Gastrocnemius medialis (tissue), 4 donors: ENCODE results near the gene LEMD2. TPM values are rescaled to one million over a fixed set of nuclear protein-coding genes. Genes with fewer than 3 reads are reported as not detected.

Experiments used
- ATAC-seq, 2 donors: fragments of 150-250 bp; one replicate each; pipeline ENCODE4 v1.9.1; 2016
- DNase-seq, 2 donors: peaks; one replicate each; pipeline ENCODE4 v3.0.0-alpha.2; 2019
- H3K27ac ChIP-seq, 4 donors: fragments of 200-600 bp; sonication (generic); 1 replicate in 1 of 4; 2 replicates in 3 of 4; pipeline ENCODE4 v1.5.1; 2016 to 2018; ENCODE audit warnings: mild to moderate bottlenecking in 2 of 4, moderate library complexity in 1 of 4
- H3K27me3 ChIP-seq, 3 donors: fragments of 200-600 bp; sonication (generic) in 2 of 3; 1 replicate in 1 of 3; 2 replicates in 2 of 3; pipeline versions ENCODE4 v1.5.1 to v1.6.0; 2016 to 2019; ENCODE audit warnings: mild to moderate bottlenecking in 1 of 3, moderate library complexity in 1 of 3
- H3K36me3 ChIP-seq, 2 donors: fragments of 200-600 bp; sonication (generic) in 1 of 2; one replicate each; pipeline ENCODE4 v1.5.1; 2017 to 2018
- H3K4me1 ChIP-seq, 2 donors: fragments of 200-600 bp; sonication (generic) in 1 of 2; one replicate each; pipeline ENCODE4 v1.5.1; 2016 to 2017; ENCODE audit warnings: mild to moderate bottlenecking in 2 of 2
- H3K4me3 ChIP-seq, 4 donors: fragments of 200-600 bp; sonication (generic) in 3 of 4; 1 replicate in 1 of 4; 2 replicates in 3 of 4; pipeline ENCODE4 v1.5.1; 2016 to 2019; ENCODE audit warnings: mild to moderate bottlenecking in 2 of 4
- H3K9me3 ChIP-seq, 3 donors: fragments of 200-600 bp; sonication (generic) in 2 of 3; 1 replicate in 1 of 3; 2 replicates in 2 of 3; pipeline ENCODE4 v1.5.1; 2016 to 2019
- CTCF ChIP-seq, 5 experiments: fragments of 450-650 bp in 3 of 5; fragments of 200-600 bp in 2 of 5; sonication (generic) in 2 of 5; IDR thresholded peaks in 4 of 5; conservative IDR thresholded peaks in 1 of 5; 1 replicate in 4 of 5; 2 replicates in 1 of 5; pipeline ENCODE4 v1.5.1; 2016 to 2019; ENCODE audit warnings: antibody characterized with exemption in 5 of 5, mild to moderate bottlenecking in 3 of 5, moderate library complexity in 3 of 5
- POLR2A ChIP-seq, 2 donors: fragments of 450-650 bp; IDR thresholded peaks; one replicate each; pipeline ENCODE4 v1.6.1; 2017; ENCODE audit warnings: antibody characterized with exemption in 2 of 2, mild to moderate bottlenecking in 2 of 2, moderate library complexity in 2 of 2
- in situ Hi-C, 4 donors: fragments of 200-750 bp; cut with MboI; loops; one replicate each; pipeline versions ENCODE4 v1.15.0 to v1.8.0; 2017; ENCODE audit warnings: low sequenced_read_pairs in 4 of 4
- intact Hi-C: fragments of 100-400 bp; cut with DNase I; formaldehyde crosslinking; loops from one replicate; pipeline ENCODE4 v1.15.1; 2023; ENCODE audit warnings: low total_unique reads
- total RNA-seq, 4 donors: library from RNA; depleted of rRNA; stranded (reverse); fragments of >200 nt; gene quantifications; one replicate each; pipeline versions ENCODE4 v1.1.0 to v1.2.3, GENCODE V29; 2016

LEMD2 gene
- total RNA-seq, 4 donors from 2014 or later, result 34.1 to 39.1 (median 38.1) TPM

- ATAC-seq, result no peak
- Histone ChIP-seq H3K4me3 (no peak overlapping the region), H3K4me1 (peaks cover 26 to 34% of the 10 kb centered on the region in 2 donors), H3K9me3 (no peaks in the 10 kb centered on the region), H3K27ac (peak overlapping the region; percentile 98 to 100 (median 100)), H3K36me3 (no peaks in the 10 kb centered on the region), H3K27me3 (no peaks in the 10 kb centered on the region)
- in situ Hi-C loops, result loop anchor here in 1 of 4 donors (25.0 kb wide), 1 partner anchor 410 kb away; no protein-coding TSS in a partner anchor
- intact Hi-C loops, result loop anchor here (1.0 kb wide), 1 partner anchor 33 kb away; no protein-coding TSS in a partner anchor
- TF ChIP-seq CTCF (IDR thresholded peaks at IDR 0.05 in 4 of 5, conservative IDR thresholded peaks at IDR 0.05 in 1 of 5) (no peak), POLR2A (IDR thresholded peaks at IDR 0.05) (no peak)
- peak in 1 of 2 donors; percentile 53 for DNase-seq
Observed at GRCh38 chr6:33751771-33752645, 36.9 kb downstream of the LEMD2 start.

- peaks cover 22 to 33% of the 10 kb centered on the region in 2 donors for H3K4me1 ChIP-seq
- H3K36me3 ChIP-seq, result peaks cover 0 to 4% of the 10 kb centered on the region in 2 donors
- peak overlapping the region; percentile 34 to 88 (median 66) for H3K4me3 ChIP-seq
- ATAC-seq, result peak; percentile 45 to 53
- in situ Hi-C loops (loop anchor here in 1 of 4 donors (25.0 kb wide), 1 partner anchor 412 kb away; no protein-coding TSS in a partner anchor), intact Hi-C loops (loop anchor here (1.0 kb wide), 2 partner anchors 20 to 527 kb away; no protein-coding TSS in a partner anchor)
- peak; percentile 96 to 99 for DNase-seq
- peak in 1 of 2 donors; percentile 47 for TF ChIP-seq POLR2A (IDR thresholded peaks at IDR 0.05)
- peak in 1 of 5 experiments; percentile 33 for TF ChIP-seq CTCF (IDR thresholded peaks at IDR 0.05 in 4 of 5, conservative IDR thresholded peaks at IDR 0.05 in 1 of 5)
- H3K9me3 ChIP-seq, result no peaks in the 10 kb centered on the region
- peak overlapping the region; percentile 98 to 100 (median 100) for H3K27ac ChIP-seq
- no peaks in the 10 kb centered on the region for H3K27me3 ChIP-seq
Observed at GRCh38 chr6:33750244-33750991, 38.5 kb downstream of the LEMD2 start.

- Histone ChIP-seq H3K27me3 (no peaks in the 10 kb centered on the region), H3K4me1 (peaks cover 15 to 26% of the 10 kb centered on the region in 2 donors), H3K27ac (peak overlapping the region; percentile 98 to 100 (median 100)), H3K4me3 (peak overlapping the region; percentile 34 to 88 (median 66)), H3K9me3 (no peaks in the 10 kb centered on the region), H3K36me3 (peaks cover 0 to 12% of the 10 kb centered on the region in 2 donors)
- intact Hi-C loops, result loop anchor here (5.0 to 10.0 kb wide), 2 partner anchors 1615 to 1978 kb away; no protein-coding TSS in a partner anchor
- TF ChIP-seq CTCF (IDR thresholded peaks at IDR 0.05 in 4 of 5, conservative IDR thresholded peaks at IDR 0.05 in 1 of 5), result no peak
- no peak for TF ChIP-seq POLR2A (IDR thresholded peaks at IDR 0.05)
- in situ Hi-C loops, result loop anchor here in 1 of 4 donors (25.0 kb wide), 1 partner anchor 538 kb away; no protein-coding TSS in a partner anchor
- ATAC-seq, result no peak
- DNase-seq, result peak in 1 of 2 donors; percentile 40
Observed at GRCh38 chr6:33749401-33749800, 39.5 kb downstream of the LEMD2 start.

- Histone ChIP-seq H3K27me3 (no peaks in the 10 kb centered on the region), H3K4me1 (peaks cover 15 to 26% of the 10 kb centered on the region in 2 donors), H3K9me3 (no peaks in the 10 kb centered on the region), H3K27ac (peak overlapping the region; percentile 98 to 100 (median 100)), H3K4me3 (peak overlapping the region; percentile 66 to 88 (median 79)), H3K36me3 (peaks cover 0 to 12% of the 10 kb centered on the region in 2 donors)
- intact Hi-C loops, result loop anchor here (5.0 to 10.0 kb wide), 2 partner anchors 1616 to 1978 kb away; no protein-coding TSS in a partner anchor
- TF ChIP-seq CTCF (IDR thresholded peaks at IDR 0.05 in 4 of 5, conservative IDR thresholded peaks at IDR 0.05 in 1 of 5) (peak in 1 of 5 experiments; percentile 42), POLR2A (IDR thresholded peaks at IDR 0.05) (peak in 1 of 2 donors; percentile 93)
- ATAC-seq, result peak; percentile 10 to 11
- in situ Hi-C loops, result loop anchor here in 1 of 4 donors (25.0 kb wide), 1 partner anchor 538 kb away; no protein-coding TSS in a partner anchor
- DNase-seq, result peak; percentile 93 to 98
Observed at GRCh38 chr6:33748841-33749240, 40.1 kb downstream of the LEMD2 start.
